Body of pancreas (tissue), 4 donors: Measurements from ENCODE around the gene SYNPO2. TPM values are rescaled to one million over a fixed set of nuclear protein-coding genes. Genes with fewer than 3 reads are reported as not detected.

ENCODE experiments used
- ATAC-seq: fragments of 150-250 bp; one replicate; pipeline ENCODE4 v1.9.1; 2016
- DNase-seq, 4 donors: peaks; one replicate each; pipeline ENCODE4 v3.0.0-alpha.2; 2019
- H3K27ac ChIP-seq, 4 donors: fragments of 200-600 bp; sonication (generic); 1 replicate in 3 of 4; 2 replicates in 1 of 4; pipeline versions ENCODE4 v1.5.1 to v1.6.1; 2016 to 2019; ENCODE audit warnings: mild to moderate bottlenecking in 1 of 4, mixed read lengths in 1 of 4, moderate library complexity in 1 of 4
- H3K27me3 ChIP-seq, 2 donors: fragments of 200-600 bp; sonication (generic); one replicate each; pipeline ENCODE4 v1.6.0; 2016; ENCODE audit warnings: mild to moderate bottlenecking in 1 of 2
- H3K36me3 ChIP-seq, 2 donors: fragments of 200-600 bp; sonication (generic); replicated peaks in 1 of 2; 2 replicates each; pipeline ENCODE4 v1.5.1; 2016; ENCODE audit warnings: low read depth in 2 of 2; ENCODE audit not compliant: insufficient read depth in 1 of 2
- H3K4me1 ChIP-seq: fragments of 200-600 bp; sonication (generic); one replicate; pipeline ENCODE4 v1.6.0; 2016
- H3K4me3 ChIP-seq, 2 donors: fragments of 200-600 bp; sonication (generic); 1 replicate in 1 of 2; 2 replicates in 1 of 2; pipeline ENCODE4 v1.5.1; 2016 to 2019
- H3K9me3 ChIP-seq, 3 donors: fragments of 200-600 bp; sonication (generic); 1 replicate in 2 of 3; 2 replicates in 1 of 3; pipeline ENCODE4 v1.5.1; 2016
- CTCF ChIP-seq, 7 experiments: fragments of 450-650 bp in 4 of 7; fragments of 200-600 bp in 3 of 7; sonication (generic) in 3 of 7; IDR thresholded peaks; one replicate each; pipeline ENCODE4 v1.5.1; 2016 to 2019; ENCODE audit warnings: antibody characterized with exemption in 7 of 7
- POLR2A ChIP-seq, 3 donors: fragments of 450-650 bp; IDR thresholded peaks; one replicate each; pipeline ENCODE4 v1.6.1; 2016; ENCODE audit warnings: antibody characterized with exemption in 3 of 3, mild to moderate bottlenecking in 2 of 3
- WGBS, 2 donors: methylation state at CpG; one replicate each; pipeline ENCODE4 v1.1.5; 2017; 5-methylcytosine and 5-hydroxymethylcytosine counted together
- intact Hi-C: fragments of 100-400 bp; cut with DNase I; formaldehyde crosslinking; loops from one replicate; pipeline ENCODE4 v1.15.1; 2023
- total RNA-seq, 2 donors: library from RNA; depleted of rRNA; stranded (reverse); fragments of >200 nt; gene quantifications; one replicate each; pipeline ENCODE4 v1.1.0, GENCODE V29; 2016

Gene SYNPO2
- total RNA-seq = 10 to 100 TPM in 1 of 2 donors, 1 to 10 TPM in 1; 7.6 to 19.5 TPM

- WGBS, 2 donors = 4 to 5% methylated on average over 13 to 29 of the region's 29 CpGs
- Histone ChIP-seq H3K27ac (no peak within 1 kb of the TSS), H3K36me3 (no peaks in the 10 kb centered on the region), H3K9me3 (no peaks in the 10 kb centered on the region), H3K4me1 (peaks cover 8% of the 10 kb centered on the region), H3K27me3 (no peaks in the 10 kb centered on the region), H3K4me3 (no peak within 1 kb of the TSS)
- DNase-seq = peak; percentile 34 to 61 (median 56)
- intact Hi-C loops = loop anchor here (5.0 kb wide), 1 partner anchor 116 kb away; no protein-coding TSS in a partner anchor
- peak; percentile 66 for ATAC-seq
- TF ChIP-seq CTCF (IDR thresholded peaks at IDR 0.05) (no peak), POLR2A (IDR thresholded peaks at IDR 0.05) (peak in 2 of 3 donors; percentile 43 to 45)
Measured at GRCh38 chr4:118888666-118889311, at the start of gene SYNPO2. Gene SYNPO2, plus strand, starts transcription at chr4:118888854. Its CDS starts 183 bp downstream, at chr4:118889037.

GRCh38 chr4:118839221-118839927 is 49.3 kb upstream of the SYNPO2 start:
- ATAC-seq (no peak), DNase-seq (no peak)
- Histone ChIP-seq H3K27me3 (no peaks in the 10 kb centered on the region), H3K36me3 (no peaks in the 10 kb centered on the region), H3K27ac (no peak overlapping the region), H3K9me3 (no peaks in the 10 kb centered on the region), H3K4me3 (no peak overlapping the region), H3K4me1 (peaks cover 11% of the 10 kb centered on the region)
- intact Hi-C loops = no loop called here
- 43 to 47% methylated on average over 3 of the region's 3 CpGs for WGBS, 2 donors
- no peak for TF ChIP-seq CTCF (IDR thresholded peaks at IDR 0.05)

GRCh38 chr4:118842055-118842454 is 46.6 kb upstream of the SYNPO2 start:
- TF ChIP-seq POLR2A (IDR thresholded peaks at IDR 0.05) (no peak), CTCF (IDR thresholded peaks at IDR 0.05) (no peak)
- no peak overlapping the region for H3K27ac ChIP-seq
- 61 to 68% methylated on average over 3 of the region's 3 CpGs for WGBS, 2 donors
- H3K4me1 ChIP-seq = no peaks in the 10 kb centered on the region
- no peaks in the 10 kb centered on the region for H3K36me3 ChIP-seq
- ATAC-seq = no peak
- no peaks in the 10 kb centered on the region for H3K9me3 ChIP-seq
- H3K27me3 ChIP-seq = no peaks in the 10 kb centered on the region
- DNase-seq = no peak
- H3K4me3 ChIP-seq = no peak overlapping the region
- intact Hi-C loops = no loop called here

GRCh38 chr4:118843237-118843636 is 45.4 kb upstream of the SYNPO2 start:
- no peaks in the 10 kb centered on the region for H3K4me1 ChIP-seq
- no peaks in the 10 kb centered on the region for H3K36me3 ChIP-seq
- no peaks in the 10 kb centered on the region for H3K9me3 ChIP-seq
- ATAC-seq (no peak), DNase-seq (no peak)
- H3K27ac ChIP-seq = no peak overlapping the region
- intact Hi-C loops = no loop called here
- no peak for TF ChIP-seq CTCF (IDR thresholded peaks at IDR 0.05)
- TF ChIP-seq POLR2A (IDR thresholded peaks at IDR 0.05) = no peak
- WGBS, 2 donors = 72 to 82% methylated on average over 3 to 6 of the region's 6 CpGs
- H3K4me3 ChIP-seq = no peak overlapping the region
- no peaks in the 10 kb centered on the region for H3K27me3 ChIP-seq
